HCT116 (cell line): ENCODE measurements around the gene ALOX5AP.

Source experiments
- CTCF ChIP-seq, 3 experiments: fragments of 200-600 bp in 1 of 3; sonication (generic) in 1 of 3; IDR thresholded peaks in 2 of 3; conservative IDR thresholded peaks in 1 of 3; 2 replicates each; pipeline ENCODE4 v1.5.1; 2012 to 2017; ENCODE audit warnings: low read depth in 2 of 3, low read length in 2 of 3, antibody characterized with exemption in 1 of 3, borderline replicate concordance in 1 of 3, control low read depth in 1 of 3, mild to moderate bottlenecking in 1 of 3, mixed read lengths in 1 of 3, mixed run types in 1 of 3, moderate library complexity in 1 of 3; ENCODE audit not compliant: insufficient read depth in 1 of 3
- EZH2 ChIP-seq: fragments of 200-600 bp; sonication (generic); IDR thresholded peaks from 2 replicates; pipeline ENCODE4 v1.6.1; 2017; ENCODE audit warnings: antibody characterized with exemption, mixed run types
- JUND ChIP-seq: IDR thresholded peaks from 2 replicates; pipeline ENCODE4 v1.6.1; 2012
- POLR2A ChIP-seq: IDR thresholded peaks from 2 replicates; pipeline ENCODE4 v1.7.0; 2011; ENCODE audit warnings: borderline replicate concordance; ENCODE audit not compliant: insufficient read depth, insufficient read length; ENCODE audit errors: extremely low read depth
- SRF ChIP-seq: IDR thresholded peaks from 2 replicates; pipeline ENCODE4 v1.6.1; 2012; ENCODE audit warnings: low read depth
- ZNF274 ChIP-seq: fragments of 200-500 bp; sonication (Bioruptor generic); IDR thresholded peaks from 2 replicates; pipeline ENCODE4 v1.6.1; 2014; ENCODE audit warnings: mild to moderate bottlenecking, low read depth, low read length, inconsistent platforms

- TF ChIP-seq CTCF (IDR thresholded peaks at IDR 0.05 in 2 of 3, conservative IDR thresholded peaks at IDR 0.05 in 1 of 3; ENCODE audit: borderline replicate concordance in 1 of 3, insufficient read depth in 1 of 3, low read depth in 2 of 3, low read length in 2 of 3) (no peak), JUND (no peak), POLR2A (no peak), SRF (no peak), ZNF274 (no peak), EZH2 (no peak)
Measured at GRCh38 chr13:30697996-30698401, 37.3 kb upstream of the ALOX5AP start.
